Measurements from ENCODE around the gene SYCP2L. TPM values are rescaled to one million over a fixed set of nuclear protein-coding genes. Genes with fewer than 3 reads are reported as not detected.
"Not testable (repeated sequence)": the region's sequence is repeated elsewhere in the genome, so short reads cannot be mapped to it uniquely, and the experiment has no call there.

Gene SYCP2L
- total RNA-seq, 1 donor from 2014 or later: 20.5 TPM

GRCh38 chr6:10843554-10843953 is 43.3 kb upstream of the SYCP2L start:
- Mint-ChIP-seq H3K4me1 (ENCODE audit: low read depth, unreplicated experiment) (no peaks in the 10 kb centered on the region), H3K27ac (ENCODE audit: unreplicated experiment) (no peak overlapping the region), H3K4me3 (ENCODE audit: unreplicated experiment) (no peak overlapping the region), H3K27me3 (ENCODE audit: unreplicated experiment) (no peaks in the 10 kb centered on the region), H3K36me3 (ENCODE audit: unreplicated experiment) (no peaks in the 10 kb centered on the region), H3K9me3 (ENCODE audit: unreplicated experiment) (no peaks in the 10 kb centered on the region)
- TF ChIP-seq, protein P1, sequence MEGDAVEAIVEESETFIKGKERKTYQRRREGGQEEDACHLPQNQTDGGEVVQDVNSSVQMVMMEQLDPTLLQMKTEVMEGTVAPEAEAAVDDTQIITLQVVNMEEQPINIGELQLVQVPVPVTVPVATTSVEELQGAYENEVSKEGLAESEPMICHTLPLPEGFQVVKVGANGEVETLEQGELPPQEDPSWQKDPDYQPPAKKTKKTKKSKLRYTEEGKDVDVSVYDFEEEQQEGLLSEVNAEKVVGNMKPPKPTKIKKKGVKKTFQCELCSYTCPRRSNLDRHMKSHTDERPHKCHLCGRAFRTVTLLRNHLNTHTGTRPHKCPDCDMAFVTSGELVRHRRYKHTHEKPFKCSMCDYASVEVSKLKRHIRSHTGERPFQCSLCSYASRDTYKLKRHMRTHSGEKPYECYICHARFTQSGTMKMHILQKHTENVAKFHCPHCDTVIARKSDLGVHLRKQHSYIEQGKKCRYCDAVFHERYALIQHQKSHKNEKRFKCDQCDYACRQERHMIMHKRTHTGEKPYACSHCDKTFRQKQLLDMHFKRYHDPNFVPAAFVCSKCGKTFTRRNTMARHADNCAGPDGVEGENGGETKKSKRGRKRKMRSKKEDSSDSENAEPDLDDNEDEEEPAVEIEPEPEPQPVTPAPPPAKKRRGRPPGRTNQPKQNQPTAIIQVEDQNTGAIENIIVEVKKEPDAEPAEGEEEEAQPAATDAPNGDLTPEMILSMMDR (IDR thresholded peaks at IDR 0.05; ENCODE audit: partially characterized antibody, unreplicated experiment): no peak
- no peak for DNase-seq

- no peaks in the 10 kb centered on the region for H3K36me3 Mint-ChIP-seq (ENCODE audit: unreplicated experiment)
- no peak overlapping the region for H3K4me3 Mint-ChIP-seq (ENCODE audit: unreplicated experiment)
- TF ChIP-seq, protein P1 (IDR thresholded peaks at IDR 0.05; ENCODE audit: partially characterized antibody, unreplicated experiment): peak; percentile 48
- no peak overlapping the region for H3K27ac Mint-ChIP-seq (ENCODE audit: unreplicated experiment)
- no peaks in the 10 kb centered on the region for H3K27me3 Mint-ChIP-seq (ENCODE audit: unreplicated experiment)
- no peak for DNase-seq
- no peaks in the 10 kb centered on the region for H3K9me3 Mint-ChIP-seq (ENCODE audit: unreplicated experiment)
- H3K4me1 Mint-ChIP-seq (ENCODE audit: low read depth, unreplicated experiment): no peaks in the 10 kb centered on the region
Observed at GRCh38 chr6:10847684-10848083, 39.2 kb upstream of the SYCP2L start.

DNA sequence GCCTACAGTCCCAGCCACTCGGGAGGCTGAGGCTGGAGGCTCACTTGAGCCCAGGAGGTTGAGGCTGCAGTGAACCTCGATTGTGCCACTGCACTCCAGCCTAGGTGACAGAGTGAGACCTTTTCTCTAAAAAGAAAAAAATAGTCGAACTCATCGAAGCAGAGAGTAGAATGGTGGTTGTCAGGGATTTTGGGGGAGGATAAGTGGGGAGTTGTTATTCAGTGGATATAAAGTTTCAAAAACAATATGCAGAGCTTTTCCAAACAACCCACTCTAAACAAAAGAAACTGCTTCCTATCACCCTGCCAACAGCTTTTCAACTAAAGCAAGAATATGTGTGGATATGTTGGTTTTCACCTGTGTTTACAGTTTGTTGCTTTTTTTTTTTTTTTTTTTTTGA is 37.0 kb upstream of the SYCP2L start:
- H3K36me3 Mint-ChIP-seq (ENCODE audit: unreplicated experiment): peaks cover 6% of the 10 kb centered on the region
- no peak overlapping the region for H3K4me3 Mint-ChIP-seq (ENCODE audit: unreplicated experiment)
- DNase-seq: no peak
- TF ChIP-seq, protein P1 (IDR thresholded peaks at IDR 0.05; ENCODE audit: partially characterized antibody, unreplicated experiment): no peak
- no peaks in the 10 kb centered on the region for H3K27me3 Mint-ChIP-seq (ENCODE audit: unreplicated experiment)
- H3K9me3 Mint-ChIP-seq (ENCODE audit: unreplicated experiment): no peaks in the 10 kb centered on the region
- no peak overlapping the region for H3K27ac Mint-ChIP-seq (ENCODE audit: unreplicated experiment)
- H3K4me1 Mint-ChIP-seq (ENCODE audit: low read depth, unreplicated experiment): no peaks in the 10 kb centered on the region

DNA sequence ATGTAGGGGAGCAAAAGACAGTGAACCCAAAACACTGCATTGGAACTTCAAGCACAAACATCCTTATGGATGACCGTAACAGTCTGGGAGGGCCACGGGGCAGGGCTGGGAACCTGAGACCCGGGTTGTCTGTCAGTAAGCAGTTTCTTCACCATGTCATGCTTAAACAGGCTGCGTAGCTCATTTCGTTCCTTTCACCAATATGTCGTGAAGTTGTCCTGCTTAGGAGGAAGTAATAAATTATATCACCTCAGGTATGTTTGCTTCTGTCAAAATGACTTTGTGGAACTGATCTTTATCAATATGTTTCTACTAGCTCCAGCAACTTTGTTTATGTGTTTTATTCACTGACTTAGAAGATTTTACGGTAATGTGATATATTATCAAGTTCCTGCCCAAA is 36.1 kb upstream of the SYCP2L start:
- Mint-ChIP-seq H3K4me3 (ENCODE audit: unreplicated experiment) (no peak overlapping the region), H3K9me3 (ENCODE audit: unreplicated experiment) (no peaks in the 10 kb centered on the region), H3K27me3 (ENCODE audit: unreplicated experiment) (no peaks in the 10 kb centered on the region), H3K4me1 (ENCODE audit: low read depth, unreplicated experiment) (no peaks in the 10 kb centered on the region), H3K27ac (ENCODE audit: unreplicated experiment) (no peak overlapping the region), H3K36me3 (ENCODE audit: unreplicated experiment) (peaks cover 6% of the 10 kb centered on the region)
- DNase-seq: no peak
- TF ChIP-seq, protein P1 (IDR thresholded peaks at IDR 0.05; ENCODE audit: partially characterized antibody, unreplicated experiment): no peak

DNA sequence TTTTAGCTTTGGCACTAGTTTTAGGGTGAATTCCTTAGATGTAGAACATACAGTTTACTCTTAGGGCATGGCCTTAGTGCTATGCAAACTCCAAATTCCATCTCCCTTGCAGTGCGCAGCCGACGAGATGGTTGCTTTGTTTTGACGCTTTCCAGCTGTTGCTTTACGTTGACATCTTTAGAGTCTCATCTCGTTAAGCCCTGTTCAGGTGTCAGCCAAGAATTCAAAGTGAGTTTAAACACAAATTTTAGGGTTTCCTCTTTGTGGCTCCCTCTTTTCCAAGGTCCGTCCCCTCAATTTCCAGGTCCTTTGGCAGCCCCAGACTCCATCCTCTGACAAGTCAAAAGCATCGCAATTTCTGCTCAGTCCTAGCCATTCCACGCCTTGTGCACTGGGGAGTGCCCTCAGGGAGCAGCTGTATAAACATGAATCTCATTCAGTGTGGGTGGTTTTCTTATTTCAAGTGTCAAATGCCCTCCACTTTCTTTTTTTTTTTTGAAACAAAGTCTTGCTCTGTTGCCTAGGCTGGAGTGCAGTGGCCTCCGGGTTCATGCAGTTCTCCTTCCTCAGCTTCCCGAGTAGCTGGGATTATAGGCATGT is 34.4 kb upstream of the SYCP2L start:
- no peak for DNase-seq
- Mint-ChIP-seq H3K27ac (ENCODE audit: unreplicated experiment) (no peak overlapping the region), H3K27me3 (ENCODE audit: unreplicated experiment) (no peaks in the 10 kb centered on the region), H3K9me3 (ENCODE audit: unreplicated experiment) (no peaks in the 10 kb centered on the region), H3K4me1 (ENCODE audit: low read depth, unreplicated experiment) (no peaks in the 10 kb centered on the region), H3K36me3 (ENCODE audit: unreplicated experiment) (peaks cover 6% of the 10 kb centered on the region), H3K4me3 (ENCODE audit: unreplicated experiment) (no peak overlapping the region)
- TF ChIP-seq, protein P1 (IDR thresholded peaks at IDR 0.05; ENCODE audit: partially characterized antibody, unreplicated experiment): no peak

DNA sequence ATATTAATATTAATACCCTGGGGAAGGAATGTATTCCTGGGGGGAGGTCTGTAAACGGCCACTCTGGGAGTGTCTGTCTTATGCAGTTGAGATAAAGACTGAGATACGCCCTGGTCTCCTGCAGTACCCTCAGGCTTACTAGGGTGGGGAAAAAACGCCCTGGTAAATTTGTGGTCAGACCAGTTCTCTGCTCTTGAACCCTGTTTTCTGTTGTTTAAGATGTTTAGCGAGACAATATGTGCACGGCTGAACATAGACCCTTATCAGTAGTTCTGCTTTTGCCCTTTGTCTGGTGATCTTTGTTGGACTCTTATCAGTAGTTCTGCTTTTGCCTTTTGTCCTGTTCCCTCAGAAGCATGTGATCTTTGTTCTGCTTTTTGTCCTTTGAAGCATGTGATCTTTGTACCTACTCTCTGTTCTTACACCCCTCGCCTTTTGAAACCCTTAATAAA is 33.0 kb upstream of the SYCP2L start:
- not testable (repeated sequence) for H3K27me3 Mint-ChIP-seq (ENCODE audit: unreplicated experiment); H3K36me3 Mint-ChIP-seq (ENCODE audit: unreplicated experiment); DNase-seq; H3K4me3 Mint-ChIP-seq (ENCODE audit: unreplicated experiment); H3K27ac Mint-ChIP-seq (ENCODE audit: unreplicated experiment); H3K4me1 Mint-ChIP-seq (ENCODE audit: low read depth, unreplicated experiment); H3K9me3 Mint-ChIP-seq (ENCODE audit: unreplicated experiment)
